ENCODE results near the gene ATG2B. TPM values are rescaled to one million over a fixed set of nuclear protein-coding genes. Genes with fewer than 3 reads are reported as not detected.

Gene ATG2B
- polyA plus RNA-seq, 3 donors = 0.94 to 6.7 (median 1.3) TPM

DNA sequence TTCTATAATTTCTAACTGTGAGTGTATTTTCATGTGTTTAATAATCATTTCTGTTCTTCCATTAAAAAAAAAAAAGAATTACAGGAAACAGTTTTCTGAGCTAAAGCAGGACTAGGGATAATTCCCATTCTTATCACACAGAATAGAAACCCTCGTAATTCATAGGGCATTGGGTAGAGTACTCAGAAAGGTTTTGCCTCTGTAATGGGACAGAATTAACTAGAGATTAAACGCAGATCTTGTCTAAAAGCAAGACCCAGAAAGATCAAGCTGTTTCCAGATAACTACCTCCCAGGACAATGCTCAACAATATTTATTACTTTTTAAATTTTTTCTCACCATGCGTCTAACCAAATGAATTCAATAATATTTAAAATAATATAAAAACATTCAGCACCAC, 10.4 kb upstream of the ATG2B start:
- no peak overlapping the region for H3K4me2 ChIP-seq (replicated peaks; ENCODE audit: extremely low read depth, low read length, poor library complexity, severe bottlenecking)
- 100% methylated on average over 1 of the region's 3 CpGs for WGBS (ENCODE audit: insufficient coverage)
- H3K9me3 Mint-ChIP-seq = peaks cover 0 to 5% (median 2%) of the 10 kb centered on the region in 7 donors
- H4K20me1 ChIP-seq (ENCODE audit: insufficient read depth, low read length) = peaks cover 6% of the 10 kb centered on the region
- H3K27ac ChIP-seq (ENCODE audit: low read depth in 1 of 2, low read length in 2 of 2) = no peak overlapping the region
- no peak for DNase-seq
- H3K36me3 ChIP-seq (replicated peaks in 1 of 2; ENCODE audit: control insufficient read depth in 1 of 2, insufficient read depth in 2 of 2, low read length in 2 of 2) = no peaks in the 10 kb centered on the region
- no peaks in the 10 kb centered on the region for H3K9me3 ChIP-seq (replicated peaks in 1 of 2; ENCODE audit: control insufficient read depth in 1 of 2, insufficient read depth in 1 of 2, low read length in 2 of 2)
- H3K36me3 Mint-ChIP-seq = peaks cover 2 to 4% of the 10 kb centered on the region in 2 donors
- TF ChIP-seq, protein P1, sequence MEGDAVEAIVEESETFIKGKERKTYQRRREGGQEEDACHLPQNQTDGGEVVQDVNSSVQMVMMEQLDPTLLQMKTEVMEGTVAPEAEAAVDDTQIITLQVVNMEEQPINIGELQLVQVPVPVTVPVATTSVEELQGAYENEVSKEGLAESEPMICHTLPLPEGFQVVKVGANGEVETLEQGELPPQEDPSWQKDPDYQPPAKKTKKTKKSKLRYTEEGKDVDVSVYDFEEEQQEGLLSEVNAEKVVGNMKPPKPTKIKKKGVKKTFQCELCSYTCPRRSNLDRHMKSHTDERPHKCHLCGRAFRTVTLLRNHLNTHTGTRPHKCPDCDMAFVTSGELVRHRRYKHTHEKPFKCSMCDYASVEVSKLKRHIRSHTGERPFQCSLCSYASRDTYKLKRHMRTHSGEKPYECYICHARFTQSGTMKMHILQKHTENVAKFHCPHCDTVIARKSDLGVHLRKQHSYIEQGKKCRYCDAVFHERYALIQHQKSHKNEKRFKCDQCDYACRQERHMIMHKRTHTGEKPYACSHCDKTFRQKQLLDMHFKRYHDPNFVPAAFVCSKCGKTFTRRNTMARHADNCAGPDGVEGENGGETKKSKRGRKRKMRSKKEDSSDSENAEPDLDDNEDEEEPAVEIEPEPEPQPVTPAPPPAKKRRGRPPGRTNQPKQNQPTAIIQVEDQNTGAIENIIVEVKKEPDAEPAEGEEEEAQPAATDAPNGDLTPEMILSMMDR (IDR thresholded peaks at IDR 0.05) = no peak
- no peak overlapping the region for H3K9ac ChIP-seq (ENCODE audit: insufficient read depth, low read length, poor library complexity, severe bottlenecking)
- H3K27me3 Mint-ChIP-seq (ENCODE audit: low read depth in 3 of 3) = peaks cover 0 to 2% (median 0%) of the 10 kb centered on the region in 3 donors
- peaks cover 22% of the 10 kb centered on the region for H3K79me2 ChIP-seq (ENCODE audit: insufficient read depth, low read length)
- no peak overlapping the region for H3K4me3 ChIP-seq (replicated peaks in 1 of 3; ENCODE audit: low read depth in 2 of 3, low read length in 3 of 3)
- no peak overlapping the region for H3K27ac Mint-ChIP-seq
- H3K4me3 Mint-ChIP-seq = no peak overlapping the region
- intact Hi-C loops (cut with micrococcal nuclease) = no loop called here
- H2AFZ ChIP-seq (ENCODE audit: insufficient read depth, low read depth, low read length, poor library complexity, severe bottlenecking) = no peak overlapping the region
- no peaks in the 10 kb centered on the region for H3K4me1 ChIP-seq (ENCODE audit: control insufficient read depth in 1 of 2, insufficient read depth in 2 of 2, low read length in 2 of 2)
- peaks cover 3% of the 10 kb centered on the region for H3K4me1 Mint-ChIP-seq
- H3K27me3 ChIP-seq (ENCODE audit: control insufficient read depth in 2 of 2, insufficient read depth in 2 of 2, low read length in 2 of 2) = no peaks in the 10 kb centered on the region

DNA sequence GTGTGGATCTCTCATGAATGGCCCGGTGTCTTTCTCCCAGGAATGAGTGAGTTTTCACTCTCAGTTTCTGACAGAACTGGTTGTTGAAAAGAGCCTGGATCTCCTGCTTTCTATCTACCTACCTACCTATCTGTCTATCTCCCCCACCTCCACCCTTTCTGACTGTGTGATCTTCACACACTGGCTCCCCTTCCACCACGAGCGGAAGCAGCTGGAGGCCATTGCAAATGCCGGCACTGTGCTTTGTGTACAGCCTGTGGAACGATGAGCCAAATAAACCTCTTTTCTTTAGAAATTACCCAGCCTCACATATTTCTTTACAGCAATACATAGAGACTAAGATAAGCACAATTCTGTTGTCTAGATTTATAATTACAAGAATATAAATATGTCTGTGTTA, 7.4 kb upstream of the ATG2B start:
- Histone ChIP-seq H2AFZ (ENCODE audit: insufficient read depth, low read depth, low read length, poor library complexity, severe bottlenecking) (no peak overlapping the region), H3K27me3 (ENCODE audit: control insufficient read depth in 2 of 2, insufficient read depth in 2 of 2, low read length in 2 of 2) (no peaks in the 10 kb centered on the region), H3K4me1 (ENCODE audit: control insufficient read depth in 1 of 2, insufficient read depth in 2 of 2, low read length in 2 of 2) (no peaks in the 10 kb centered on the region), H3K79me2 (ENCODE audit: insufficient read depth, low read length) (peaks cover 27% of the 10 kb centered on the region), H3K4me3 (replicated peaks in 1 of 3; ENCODE audit: low read depth in 2 of 3, low read length in 3 of 3) (no peak overlapping the region), H3K4me2 (replicated peaks; ENCODE audit: extremely low read depth, low read length, poor library complexity, severe bottlenecking) (no peak overlapping the region), H3K9ac (ENCODE audit: insufficient read depth, low read length, poor library complexity, severe bottlenecking) (no peak overlapping the region), H3K9me3 (replicated peaks in 1 of 2; ENCODE audit: control insufficient read depth in 1 of 2, insufficient read depth in 1 of 2, low read length in 2 of 2) (no peaks in the 10 kb centered on the region), H4K20me1 (ENCODE audit: insufficient read depth, low read length) (peaks cover 9% of the 10 kb centered on the region), H3K36me3 (replicated peaks in 1 of 2; ENCODE audit: control insufficient read depth in 1 of 2, insufficient read depth in 2 of 2, low read length in 2 of 2) (no peaks in the 10 kb centered on the region), H3K27ac (ENCODE audit: low read depth in 1 of 2, low read length in 2 of 2) (no peak overlapping the region)
- H3K27me3 Mint-ChIP-seq (ENCODE audit: low read depth in 3 of 3) = no peaks in the 10 kb centered on the region
- 100% methylated on average over 2 of the region's 5 CpGs for WGBS (ENCODE audit: insufficient coverage)
- no peak overlapping the region for H3K4me3 Mint-ChIP-seq
- intact Hi-C loops (cut with micrococcal nuclease) = no loop called here
- peaks cover 0 to 7% (median 2%) of the 10 kb centered on the region in 7 donors for H3K9me3 Mint-ChIP-seq
- no peak overlapping the region for H3K27ac Mint-ChIP-seq
- TF ChIP-seq, protein P1 (IDR thresholded peaks at IDR 0.05) = no peak
- H3K4me1 Mint-ChIP-seq = peaks cover 3% of the 10 kb centered on the region
- peaks cover 2 to 4% of the 10 kb centered on the region in 2 donors for H3K36me3 Mint-ChIP-seq
- DNase-seq = no peak
